Right lung (tissue), 5 donors: ENCODE results near the gene ZNHIT2. TPM values are rescaled to one million over a fixed set of nuclear protein-coding genes. Genes with fewer than 3 reads are reported as not detected.

Experiments used
- DNase-seq, 2 donors: peaks; one replicate each; pipeline ENCODE4 v3.0.0-alpha.2; 2013
- polyA plus RNA-seq, 5 donors: library from polyadenylated mRNA; unstranded; fragments of 120-200 nt; gene quantifications; one replicate each; pipeline versions ENCODE4 v1.2.1 to v1.2.3, GENCODE V29; 2013; ENCODE audit warnings: inconsistent platforms in 1 of 5, low replicate concordance in 1 of 5; ENCODE audit not compliant: insufficient read length in 5 of 5, insufficient read depth in 1 of 5

Gene ZNHIT2
- polyA plus RNA-seq, 5 donors = 3.7 to 9.9 (median 4.5) TPM

DNA sequence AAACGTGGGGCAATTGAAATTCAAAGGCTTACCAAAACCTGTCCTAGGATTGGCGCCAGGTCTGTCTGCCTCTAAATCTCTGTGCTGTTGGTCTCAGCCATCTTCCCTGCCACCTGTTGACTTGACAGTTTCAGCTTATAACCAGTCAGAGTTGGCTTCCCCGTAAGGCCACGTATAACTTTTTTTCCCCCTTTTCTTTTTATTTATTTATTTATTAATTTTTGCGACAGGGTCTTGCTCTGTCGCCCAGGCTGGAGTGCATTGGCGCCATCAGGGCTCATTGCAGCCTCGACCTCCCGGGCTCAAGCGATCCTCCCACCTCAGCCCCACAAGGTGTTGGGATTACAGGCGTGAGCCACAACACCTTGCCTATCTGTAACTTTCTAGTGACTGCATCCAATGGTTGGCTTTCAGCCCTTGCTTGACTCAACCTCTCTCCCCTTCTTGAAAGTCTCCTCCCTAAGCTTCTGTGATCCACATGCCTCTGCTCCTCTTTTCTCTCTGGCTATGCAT is 18.2 kb upstream of the ZNHIT2 start:
- DNase-seq = no peak

DNA sequence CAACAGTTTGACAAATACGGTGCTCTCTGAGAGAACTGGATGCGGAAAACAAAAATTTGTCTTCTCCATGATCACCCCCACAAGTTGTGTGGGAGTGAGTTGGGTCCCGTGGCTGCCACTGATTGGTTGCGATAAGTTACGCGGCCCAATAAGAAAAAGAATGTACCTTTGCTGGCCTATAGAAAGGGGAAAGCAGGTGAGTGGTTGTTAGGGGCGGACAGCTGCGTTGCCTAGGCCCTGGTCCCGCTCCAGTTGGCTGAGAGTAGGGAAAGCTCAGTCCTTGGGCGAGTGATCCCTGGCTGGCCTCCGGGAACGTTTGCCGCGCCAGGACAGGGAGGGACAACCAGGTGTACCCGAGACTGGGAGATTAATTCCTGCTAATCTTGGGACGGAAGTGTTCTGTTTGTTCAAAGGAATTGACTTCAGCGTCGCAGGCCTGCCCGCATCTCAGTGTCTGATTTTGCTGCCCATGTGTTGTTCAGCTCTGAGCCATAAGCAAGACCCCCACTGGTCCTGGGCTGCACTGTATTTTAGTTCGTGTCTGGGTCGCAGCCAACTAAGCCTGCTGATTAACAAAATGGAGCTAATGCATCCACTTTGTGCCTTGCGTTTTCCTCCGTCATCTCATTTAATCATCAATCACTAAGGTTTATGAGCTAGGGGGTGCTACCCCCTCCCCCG is 17.6 kb upstream of the ZNHIT2 start:
- peak in 1 of 2 donors; percentile 92 for DNase-seq

DNA sequence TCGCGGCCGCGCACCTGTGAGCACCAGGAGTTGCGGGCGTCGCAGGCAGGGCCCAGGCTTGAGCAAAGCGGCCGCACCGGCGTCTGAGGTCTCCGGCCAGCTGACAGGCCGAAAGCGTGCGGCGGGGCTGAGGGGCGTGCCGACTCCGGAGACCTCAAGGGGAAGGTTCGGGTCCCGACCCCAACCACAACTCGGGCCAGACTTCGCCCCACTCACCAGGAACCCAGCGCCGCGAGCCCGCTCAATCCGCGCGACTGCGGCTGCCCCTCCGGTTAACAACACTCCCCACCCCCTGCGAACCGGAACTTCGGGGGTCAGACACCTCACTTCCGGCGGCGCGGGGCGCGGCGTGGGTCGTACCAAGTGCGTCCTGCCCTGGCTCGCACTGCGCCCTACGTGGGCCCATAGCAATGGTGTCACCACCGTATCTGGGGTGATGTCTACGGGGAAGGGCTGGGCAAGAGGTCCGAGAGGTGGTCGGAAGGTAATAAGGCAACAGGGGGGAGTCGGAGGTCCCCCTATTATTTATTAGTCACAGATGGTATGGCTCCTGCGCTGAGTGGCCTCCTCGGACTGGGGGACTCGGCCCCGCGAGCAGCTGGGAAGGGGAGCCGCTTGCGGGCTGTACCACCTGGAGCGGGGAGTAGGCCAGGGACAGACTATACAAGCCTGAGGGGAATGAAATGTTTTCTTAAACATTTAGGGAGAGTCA is 16.9 kb upstream of the ZNHIT2 start, which contains the start of gene SYVN1:
TSS of gene SYVN1 (minus strand) at position 280 of the 712 bp plus-strand sequence. CDS start 918 bp downstream, outside the sequence.
- peak; percentile 94 to 96 for DNase-seq

DNA sequence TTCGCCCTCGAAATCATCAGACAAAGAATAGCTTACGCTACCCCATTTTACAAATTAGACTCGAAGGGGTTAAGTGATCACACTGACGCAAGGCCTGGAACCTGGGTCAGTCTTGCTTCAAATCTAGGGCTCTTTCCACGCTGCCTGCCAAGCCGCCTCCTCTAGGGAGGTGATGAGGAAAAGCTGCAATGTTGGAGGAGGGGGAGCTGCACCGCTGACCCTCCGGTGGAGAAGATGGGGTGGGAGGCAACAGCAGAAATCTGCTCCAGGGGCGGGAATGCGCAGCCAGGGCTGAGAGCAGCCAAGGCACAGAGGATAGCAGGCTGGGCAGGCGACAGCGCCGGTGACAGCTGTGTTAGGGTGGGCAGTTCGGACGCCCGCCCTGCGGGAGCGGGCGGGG is 16.2 kb upstream of the ZNHIT2 start:
- no peak for DNase-seq

DNA sequence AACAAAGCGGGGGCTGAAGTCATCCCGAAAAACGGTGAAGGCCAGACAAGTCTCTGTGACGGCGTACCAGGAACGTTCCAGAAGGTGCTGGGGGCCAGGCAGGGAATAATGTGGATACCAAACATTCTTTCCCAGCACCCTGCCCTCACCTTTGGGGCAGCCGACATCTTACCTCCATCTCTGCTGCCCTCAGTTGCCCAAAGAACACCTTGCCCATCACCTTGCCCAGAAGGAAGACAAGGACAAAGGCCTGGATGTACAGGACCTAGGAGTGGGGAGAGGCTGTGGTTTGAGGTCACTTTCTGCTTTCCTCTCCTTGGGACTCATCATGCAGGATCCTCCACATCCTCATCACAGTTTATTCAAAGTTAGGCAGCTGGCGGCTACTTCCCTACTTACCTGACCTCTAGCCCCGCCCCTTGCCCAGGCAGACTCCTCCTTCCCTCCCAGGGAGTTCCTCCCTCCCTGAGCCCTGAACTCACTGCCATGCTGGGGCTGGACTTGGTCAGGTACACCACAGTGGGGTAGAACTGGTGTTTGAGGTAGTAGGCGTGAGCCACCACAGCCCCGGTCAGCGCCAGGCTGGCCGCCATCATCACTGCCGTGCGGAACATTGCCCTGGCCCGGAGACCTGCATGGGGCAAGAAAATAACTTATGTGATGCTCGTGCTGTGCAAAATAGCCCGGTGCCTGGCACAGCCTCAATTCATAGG is 15.6 kb upstream of the ZNHIT2 start:
- DNase-seq = no peak

DNA sequence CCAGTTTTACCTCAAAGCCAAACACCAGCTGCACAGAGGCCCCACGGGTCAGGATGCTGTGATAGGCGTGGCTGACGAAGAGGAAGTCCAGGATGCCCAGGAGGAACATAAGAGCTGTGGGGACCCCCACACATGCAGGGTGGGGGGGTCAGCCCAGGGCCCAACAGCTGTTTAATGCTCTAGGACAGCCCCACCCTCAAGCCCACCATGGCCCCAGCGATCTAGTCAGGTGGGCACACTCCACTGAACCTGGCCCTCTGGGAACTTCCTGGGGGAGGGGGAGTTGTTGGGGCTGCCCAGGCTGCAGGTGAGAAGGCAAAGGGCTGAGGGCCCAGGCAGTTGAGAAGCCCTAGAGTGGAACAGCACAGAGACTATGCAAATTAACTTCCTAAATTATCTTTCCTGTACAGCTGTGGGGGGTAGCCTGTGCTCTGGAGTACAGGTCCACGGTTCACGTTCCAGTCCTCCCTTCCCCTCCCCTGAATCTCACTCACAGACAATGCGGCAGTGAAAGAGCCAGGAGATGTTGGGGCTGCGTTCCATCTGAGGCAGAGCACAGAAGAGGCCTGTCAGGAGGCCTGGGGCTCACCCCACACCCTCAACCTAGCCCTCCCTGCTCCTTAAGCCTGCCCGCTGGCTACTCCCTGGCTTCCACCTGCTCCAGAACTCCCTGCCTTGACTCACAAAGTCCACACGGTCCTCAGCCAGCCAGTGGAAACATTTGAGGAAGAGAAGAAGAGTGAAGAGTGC is 14.9 kb upstream of the ZNHIT2 start:
- no peak for DNase-seq

DNA sequence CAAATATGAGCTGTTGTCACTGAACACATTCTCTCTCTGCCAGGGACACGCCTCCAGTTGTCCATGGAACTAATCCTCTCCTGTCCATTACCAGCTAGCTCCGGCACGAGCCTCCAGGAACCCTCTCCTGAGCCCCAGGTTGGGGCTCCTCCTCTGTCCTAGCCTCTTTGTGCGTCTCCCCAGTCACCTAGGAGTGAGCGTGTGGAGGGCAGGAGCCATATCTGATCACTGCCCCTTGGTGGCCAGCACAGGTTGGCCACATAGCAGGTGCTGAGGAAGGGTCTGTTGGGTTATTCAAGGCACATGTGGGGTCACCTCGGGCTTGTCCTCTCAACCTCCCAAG is 14.4 kb upstream of the ZNHIT2 start:
- DNase-seq = no peak

DNA sequence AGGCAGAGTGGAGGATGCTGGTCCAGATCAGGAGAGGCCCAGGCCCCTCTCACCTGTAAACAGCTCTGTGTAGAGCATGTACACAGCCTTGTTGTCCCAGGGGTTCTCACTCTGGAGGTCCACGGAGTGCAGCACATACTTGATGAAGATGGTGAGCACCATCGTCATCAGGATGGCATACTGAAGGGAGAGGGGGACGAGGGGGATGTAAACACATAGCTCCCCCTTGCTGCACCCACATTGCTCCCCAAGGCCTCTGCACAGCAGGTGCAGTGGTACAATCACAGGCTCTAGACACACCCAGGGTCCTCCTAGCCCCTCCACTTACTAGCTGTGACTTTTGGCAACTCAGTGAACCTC is 13.9 kb upstream of the ZNHIT2 start:
- no peak for DNase-seq

DNA sequence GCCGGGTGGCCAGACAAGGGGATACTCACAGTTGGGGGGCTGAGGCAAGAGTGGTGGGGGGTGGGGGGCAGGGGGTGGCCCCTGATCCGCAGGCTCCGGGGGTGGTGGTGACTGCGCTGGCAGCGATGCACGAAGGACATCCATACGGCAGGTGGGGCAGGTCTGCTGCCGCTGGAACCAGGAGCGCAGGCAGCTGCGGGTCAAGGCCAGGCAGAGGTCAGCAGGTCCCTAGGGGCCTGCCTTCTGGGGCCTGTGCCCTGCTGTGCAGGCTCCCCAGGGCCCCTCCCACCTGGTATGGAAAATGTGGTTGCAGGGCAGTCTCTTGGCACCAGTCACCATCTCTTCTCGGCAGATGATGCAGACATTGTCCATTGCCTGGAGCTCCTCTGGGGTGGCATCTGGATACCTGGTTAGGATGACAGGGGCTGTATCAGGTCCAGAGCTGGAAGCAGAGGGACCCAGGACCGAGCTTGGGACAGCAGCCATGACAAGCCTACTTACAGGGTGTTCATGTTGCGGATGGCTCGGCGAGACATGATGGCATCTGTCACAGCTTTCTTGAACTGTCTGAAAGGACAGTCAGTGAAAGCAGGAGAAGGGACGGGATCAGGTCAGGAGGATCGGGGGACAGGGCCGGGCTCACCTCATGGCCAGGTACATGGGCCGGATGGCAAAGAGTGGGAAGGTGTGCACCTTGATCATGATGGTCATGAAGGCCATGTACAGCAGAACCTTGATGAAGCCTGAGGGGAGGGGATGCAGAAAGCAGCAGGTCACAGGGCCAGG is 13.3 kb upstream of the ZNHIT2 start:
- DNase-seq = no peak

DNA sequence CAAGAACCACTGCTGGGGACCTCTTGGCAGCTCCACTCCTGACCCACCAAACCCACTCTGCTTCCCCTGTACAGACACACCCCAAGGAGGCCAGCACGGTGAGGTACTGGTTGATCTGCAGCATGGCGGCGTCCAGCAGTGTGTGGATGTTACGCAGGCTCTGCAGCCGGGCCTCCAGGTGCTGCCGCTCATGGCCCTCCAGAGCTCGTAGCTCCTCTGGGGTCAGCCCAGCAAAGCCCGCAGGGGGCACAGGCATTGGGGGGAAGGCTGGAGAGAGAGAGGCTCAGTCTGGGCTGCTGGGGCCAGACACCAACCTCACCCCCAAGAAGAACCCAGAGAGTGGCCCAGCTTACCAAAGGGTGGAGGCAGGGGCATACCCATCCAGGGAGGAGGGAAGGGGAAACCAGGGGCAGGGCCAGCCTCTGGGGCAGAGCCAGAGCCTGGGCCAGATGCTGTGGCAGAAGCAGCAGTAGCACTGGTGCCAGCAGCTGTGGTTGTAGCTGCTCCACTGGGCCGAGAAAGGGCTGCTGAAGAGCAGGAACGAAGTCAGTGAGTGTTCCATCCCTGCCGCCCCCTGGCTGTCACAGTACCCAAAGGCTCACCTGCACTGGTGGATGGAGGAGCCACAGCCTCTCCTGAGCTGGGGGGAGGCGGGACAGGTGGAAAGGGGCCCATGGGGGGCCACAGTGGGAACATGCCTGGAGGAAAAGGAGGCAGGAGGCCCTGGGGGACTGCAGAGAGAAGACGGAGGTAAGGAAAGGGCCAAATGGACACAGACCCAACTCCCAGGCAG is 12.3 kb upstream of the ZNHIT2 start:
- DNase-seq = no peak

DNA sequence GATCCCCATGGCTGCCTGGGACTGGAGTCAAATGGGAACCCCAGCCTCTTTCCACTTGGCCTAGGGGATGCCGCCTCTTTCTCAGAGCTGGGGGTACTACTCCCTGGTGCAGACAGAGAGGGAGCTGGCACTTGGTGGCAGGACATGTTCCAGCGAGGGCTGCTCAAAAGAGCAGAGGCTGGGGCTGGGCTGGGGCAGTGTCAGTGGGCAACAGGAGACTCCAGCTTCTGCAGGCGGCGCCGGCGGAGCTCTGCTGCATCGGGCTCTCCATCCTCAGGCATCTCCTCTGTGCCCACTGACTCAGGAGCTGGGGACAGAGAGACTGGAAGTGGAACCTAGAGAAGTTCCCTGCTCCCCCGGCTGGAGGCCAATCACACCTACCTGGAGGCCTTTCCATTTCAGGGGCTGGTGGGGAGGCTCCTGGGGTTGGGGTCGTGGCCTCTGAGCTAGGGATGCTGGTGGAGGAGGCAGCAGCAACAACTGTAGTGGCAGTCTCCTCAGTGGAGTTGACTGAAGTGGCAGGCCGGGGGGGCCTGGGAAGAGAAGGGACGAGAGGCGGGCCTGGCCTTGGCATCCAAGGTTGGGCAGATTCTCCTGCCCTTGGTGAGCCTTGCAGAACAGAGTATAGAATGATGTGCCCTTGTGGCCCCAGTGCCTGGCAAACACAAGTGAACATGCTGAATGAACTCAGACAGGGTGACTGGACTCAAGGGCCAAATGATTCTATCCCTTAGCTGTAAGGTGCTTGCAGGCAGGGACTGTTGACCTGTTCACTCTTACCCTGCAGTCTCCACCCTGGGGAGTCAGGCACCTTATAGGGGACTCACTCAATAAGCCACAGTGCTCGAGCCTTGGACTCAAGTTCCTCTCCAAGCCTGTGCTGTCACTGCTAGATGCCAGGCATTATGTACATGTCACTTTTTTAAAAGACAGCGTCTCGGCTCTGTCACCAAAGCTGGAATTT is 11.0 kb upstream of the ZNHIT2 start:
- DNase-seq = no peak

DNA sequence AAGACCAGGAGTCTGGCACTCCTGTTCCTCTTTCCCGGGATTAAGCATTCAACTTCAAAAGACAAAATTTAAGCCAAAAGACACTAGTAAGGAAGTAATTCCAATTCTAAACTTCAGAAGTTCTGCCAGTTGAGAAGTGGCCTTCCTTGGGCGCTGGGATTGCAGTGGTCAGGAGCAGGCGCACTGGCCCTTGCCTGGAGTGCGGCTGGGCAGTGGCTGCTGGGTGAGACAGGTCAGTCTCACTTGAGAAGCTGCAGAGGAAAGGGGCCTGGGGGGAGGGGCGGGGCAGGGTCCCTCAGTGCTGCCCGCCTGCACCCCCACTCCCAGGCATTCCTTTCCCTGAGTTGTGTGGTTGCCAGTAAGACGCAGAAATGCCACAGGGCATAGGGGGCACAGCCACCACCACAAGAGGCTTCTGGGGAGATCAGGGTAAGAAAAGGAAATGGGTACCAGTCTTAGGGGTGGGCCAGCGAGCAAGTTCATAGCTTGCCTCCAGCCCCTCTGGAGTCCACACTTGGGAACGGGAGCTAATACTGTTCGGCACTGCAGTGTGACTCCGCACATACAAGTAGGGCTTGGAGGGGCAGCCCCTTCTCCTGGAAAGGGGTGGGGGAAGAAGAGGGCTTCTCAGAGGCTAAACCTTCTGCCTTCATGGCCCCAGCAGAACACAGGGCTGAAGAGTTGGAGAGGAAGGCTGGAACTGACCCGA is 10.1 kb upstream of the ZNHIT2 start:
- no peak for DNase-seq

DNA sequence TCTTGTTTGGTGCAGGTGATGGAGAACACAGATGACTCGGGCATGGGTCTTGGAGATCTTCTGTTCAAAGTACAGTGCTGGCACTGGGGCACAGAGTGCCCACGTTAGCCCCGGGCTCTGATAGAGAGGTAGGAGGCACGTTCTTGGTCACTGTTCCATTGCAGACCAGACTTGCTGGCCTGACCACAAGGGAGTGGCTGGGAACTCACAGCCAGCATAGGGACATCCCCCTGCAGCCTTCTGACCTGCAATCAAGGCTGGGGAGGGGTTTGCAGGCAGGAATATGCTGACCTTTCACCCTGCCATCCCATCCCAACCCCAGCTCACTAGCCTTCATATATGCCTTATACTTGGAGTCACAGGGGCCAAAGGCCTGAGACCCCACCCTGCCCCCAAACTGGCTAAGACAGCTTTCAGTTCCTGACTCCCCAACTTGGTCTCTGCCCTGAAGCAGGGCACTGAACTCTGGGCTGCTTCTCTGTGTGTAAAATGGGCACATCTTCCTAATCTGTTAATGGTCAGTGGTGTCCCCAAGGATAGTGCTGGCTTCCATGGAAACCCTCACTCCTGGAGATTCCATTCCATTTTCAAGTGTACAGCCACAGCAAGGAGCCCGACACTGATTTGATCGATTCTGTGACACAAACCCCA is 9.2 kb upstream of the ZNHIT2 start:
- no peak for DNase-seq

DNA sequence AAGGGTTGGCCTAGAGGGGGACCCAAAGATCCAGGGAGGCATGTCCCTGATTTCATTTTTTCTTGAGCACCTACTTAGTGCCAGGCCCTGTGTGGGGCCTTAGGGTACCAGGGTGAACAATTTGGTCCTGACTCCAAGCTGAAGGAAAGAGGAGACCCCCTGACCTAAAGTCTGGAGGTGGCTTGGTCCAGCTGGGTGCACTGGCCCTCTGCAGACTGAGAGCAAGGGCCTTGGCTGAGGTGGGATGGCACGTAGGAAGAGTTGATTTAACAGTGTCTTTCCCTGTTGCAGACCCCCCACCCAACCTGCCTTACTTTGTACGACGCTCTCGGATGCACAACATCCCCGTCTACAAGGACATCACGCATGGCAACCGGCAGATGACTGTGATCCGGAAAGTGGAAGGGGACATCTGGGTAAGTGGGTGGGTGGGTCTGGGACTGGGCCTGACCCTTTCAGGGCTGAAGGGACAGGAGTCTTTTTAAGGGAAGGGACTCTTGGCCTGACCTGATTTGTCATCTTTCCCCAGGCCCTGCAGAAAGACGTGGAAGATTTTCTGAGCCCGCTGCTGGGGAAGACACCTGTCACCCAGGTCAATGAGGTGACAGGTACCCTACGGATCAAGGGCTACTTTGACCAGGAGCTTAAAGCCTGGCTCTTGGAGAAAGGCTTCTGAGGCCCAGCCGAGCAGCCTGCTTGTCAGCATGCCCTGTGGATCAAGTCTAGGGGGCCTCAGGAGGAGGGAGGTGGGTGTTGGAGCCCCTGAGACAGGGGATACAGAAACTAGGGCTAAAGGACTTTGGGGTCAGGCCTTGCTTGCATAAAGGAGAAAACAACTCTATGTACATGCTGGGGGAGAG is 7.9 kb upstream of the ZNHIT2 start:
- no peak for DNase-seq

DNA sequence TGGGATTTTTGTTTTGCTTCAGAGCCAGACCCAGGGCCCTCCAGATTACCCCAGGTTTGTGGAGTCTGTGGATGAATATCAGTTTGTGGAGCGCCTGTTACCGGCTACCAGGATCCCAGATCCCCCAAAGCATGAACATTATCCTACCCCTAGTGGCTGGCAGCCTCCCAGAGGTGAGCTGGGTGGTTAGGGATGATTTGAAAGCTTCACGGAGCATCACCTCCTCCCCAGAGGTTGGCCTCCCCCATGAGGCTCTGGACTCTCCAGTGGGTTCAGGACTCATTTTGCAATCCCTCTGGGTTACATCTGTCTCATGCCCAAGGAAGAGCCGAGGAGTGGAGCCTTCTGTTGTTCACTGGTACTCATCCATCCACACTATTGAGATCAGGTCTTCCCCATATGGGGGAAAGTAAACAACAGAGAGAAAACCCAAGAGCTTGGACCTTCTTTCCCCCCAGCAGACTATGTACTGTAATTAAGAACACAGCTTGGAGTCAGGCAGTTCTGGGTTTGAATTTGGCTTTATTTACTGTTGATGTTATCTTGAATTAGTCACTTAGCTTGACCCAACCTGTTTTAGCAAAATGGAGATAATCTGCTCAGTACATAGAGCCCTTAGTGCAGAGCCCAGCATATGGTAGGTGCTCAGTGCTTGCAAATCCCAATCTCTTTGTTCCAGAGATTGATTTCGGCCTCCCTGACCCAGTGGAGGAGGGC is 7.1 kb upstream of the ZNHIT2 start:
- DNase-seq = no peak
